OCI-LY3 (cell line): ENCODE results near the gene GPR160.

ENCODE experiments used
- EZH2phosphoT487 ChIP-seq: fragments of 200-600 bp; shearing (Covaris generic); IDR thresholded peaks from 2 replicates; pipeline ENCODE4 v1.6.1; 2018; ENCODE audit warnings: antibody characterized with exemption, mixed run types, low read depth
- TF ChIP-seq, protein P1 (sequence below): fragments of 200-600, 300-600 bp; sonication (generic); IDR thresholded peaks from 2 replicates; pipeline ENCODE4 v1.5.1; 2014; ENCODE audit warnings: antibody characterized with exemption, low read length, low read depth

- TF ChIP-seq, protein P1, sequence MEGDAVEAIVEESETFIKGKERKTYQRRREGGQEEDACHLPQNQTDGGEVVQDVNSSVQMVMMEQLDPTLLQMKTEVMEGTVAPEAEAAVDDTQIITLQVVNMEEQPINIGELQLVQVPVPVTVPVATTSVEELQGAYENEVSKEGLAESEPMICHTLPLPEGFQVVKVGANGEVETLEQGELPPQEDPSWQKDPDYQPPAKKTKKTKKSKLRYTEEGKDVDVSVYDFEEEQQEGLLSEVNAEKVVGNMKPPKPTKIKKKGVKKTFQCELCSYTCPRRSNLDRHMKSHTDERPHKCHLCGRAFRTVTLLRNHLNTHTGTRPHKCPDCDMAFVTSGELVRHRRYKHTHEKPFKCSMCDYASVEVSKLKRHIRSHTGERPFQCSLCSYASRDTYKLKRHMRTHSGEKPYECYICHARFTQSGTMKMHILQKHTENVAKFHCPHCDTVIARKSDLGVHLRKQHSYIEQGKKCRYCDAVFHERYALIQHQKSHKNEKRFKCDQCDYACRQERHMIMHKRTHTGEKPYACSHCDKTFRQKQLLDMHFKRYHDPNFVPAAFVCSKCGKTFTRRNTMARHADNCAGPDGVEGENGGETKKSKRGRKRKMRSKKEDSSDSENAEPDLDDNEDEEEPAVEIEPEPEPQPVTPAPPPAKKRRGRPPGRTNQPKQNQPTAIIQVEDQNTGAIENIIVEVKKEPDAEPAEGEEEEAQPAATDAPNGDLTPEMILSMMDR: no peak
- TF ChIP-seq EZH2phosphoT487: no peak
These were observed 15.5 kb upstream of the GPR160 start for GRCh38 chr3:170022336-170022735.
